Measurements from ENCODE around the gene PRKCZ.

The PRKCZ gene

DNA sequence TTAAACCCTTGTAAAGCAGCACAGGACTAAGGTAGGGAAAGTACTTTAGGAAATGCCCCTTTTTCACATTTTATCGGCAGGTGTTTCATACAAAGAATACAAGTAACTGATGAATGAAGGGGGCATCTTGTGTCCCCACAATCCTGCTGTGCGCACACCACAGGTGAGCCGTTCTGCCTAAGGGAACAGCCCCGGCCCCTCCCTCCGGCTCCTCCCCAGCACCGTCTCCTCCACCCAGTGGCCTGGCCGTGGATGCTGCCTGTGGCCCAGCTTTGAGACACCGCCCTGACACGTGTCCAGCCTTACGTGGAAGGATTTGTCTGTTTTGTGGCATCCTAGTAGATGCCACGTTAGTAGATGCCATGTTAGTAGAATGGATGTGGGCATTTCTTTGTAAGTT, 131.5 kb downstream of the PRKCZ start:
- WGBS, 2 experiments (ENCODE audit: insufficient coverage in 2 of 2) = 96 to 97% methylated on average over 10 of the region's 11 CpGs
- Histone ChIP-seq H3K4me1 (ENCODE audit: control insufficient read depth, insufficient read depth, low read length, poor library complexity, severe bottlenecking) (no peaks in the 10 kb centered on the region), H3K4me3 (ENCODE audit: extremely low read depth, insufficient read depth, low read length, poor library complexity, severe bottlenecking) (no peak overlapping the region), H3K27ac (ENCODE audit: low read depth, low read length, severe bottlenecking) (no peak overlapping the region), H3K36me3 (ENCODE audit: control insufficient read depth, insufficient read depth, low read length) (peaks cover 24% of the 10 kb centered on the region), H3K9me3 (ENCODE audit: control insufficient read depth, low read length) (no peaks in the 10 kb centered on the region)

DNA sequence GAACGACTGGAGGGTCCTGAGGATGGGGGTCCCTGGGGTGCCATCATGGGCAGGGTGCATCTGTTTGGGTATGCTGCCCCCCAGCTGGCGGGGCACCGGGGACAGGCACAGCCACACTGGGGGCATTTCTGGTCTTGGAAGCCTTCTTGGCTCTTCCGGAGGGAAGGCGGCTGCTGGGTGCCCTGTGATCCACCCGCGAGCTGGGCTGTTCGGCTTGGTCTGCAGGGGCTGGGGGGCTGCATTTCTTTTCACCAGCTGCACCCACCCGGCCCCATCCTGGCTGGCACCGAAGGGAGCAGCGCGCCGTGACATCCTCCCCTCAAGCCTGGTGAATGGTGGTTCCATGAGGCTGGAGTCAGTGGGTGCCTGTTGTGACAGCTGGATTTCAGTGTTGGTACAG, 132.2 kb downstream of the PRKCZ start:
- Histone ChIP-seq H3K27ac (ENCODE audit: low read depth, low read length, severe bottlenecking) (no peak overlapping the region), H3K4me3 (ENCODE audit: extremely low read depth, insufficient read depth, low read length, poor library complexity, severe bottlenecking) (no peak overlapping the region), H3K9me3 (ENCODE audit: control insufficient read depth, low read length) (no peaks in the 10 kb centered on the region), H3K36me3 (ENCODE audit: control insufficient read depth, insufficient read depth, low read length) (peaks cover 24% of the 10 kb centered on the region), H3K4me1 (ENCODE audit: control insufficient read depth, insufficient read depth, low read length, poor library complexity, severe bottlenecking) (no peaks in the 10 kb centered on the region)
- WGBS, 2 experiments (ENCODE audit: insufficient coverage in 2 of 2) = 94 to 100% methylated on average over 8 to 13 of the region's 13 CpGs

DNA sequence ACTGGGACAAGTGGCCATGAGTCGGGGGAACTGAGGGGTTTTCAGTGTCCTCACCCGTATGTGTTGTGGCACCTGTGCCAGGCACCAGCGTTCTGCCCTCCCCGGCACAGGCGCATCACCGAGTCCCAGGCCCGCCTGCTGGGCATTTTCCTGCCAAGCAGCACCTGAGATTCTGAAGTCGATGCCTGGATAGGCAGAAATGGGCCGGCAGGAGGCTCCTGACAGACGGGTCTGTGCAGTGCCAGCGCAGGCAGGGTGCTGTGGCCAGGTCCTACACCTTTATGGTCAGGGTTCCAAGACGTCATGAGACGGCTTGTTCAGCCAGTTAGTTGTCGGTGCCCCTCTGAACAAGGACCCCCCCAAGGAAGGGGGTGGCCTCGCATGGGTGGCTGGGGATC, 133.7 kb downstream of the PRKCZ start:
- Histone ChIP-seq H3K27ac (ENCODE audit: low read depth, low read length, severe bottlenecking) (no peak overlapping the region), H3K9me3 (ENCODE audit: control insufficient read depth, low read length) (no peaks in the 10 kb centered on the region), H3K36me3 (ENCODE audit: control insufficient read depth, insufficient read depth, low read length) (peaks cover 34% of the 10 kb centered on the region), H3K4me1 (ENCODE audit: control insufficient read depth, insufficient read depth, low read length, poor library complexity, severe bottlenecking) (no peaks in the 10 kb centered on the region), H3K4me3 (ENCODE audit: extremely low read depth, insufficient read depth, low read length, poor library complexity, severe bottlenecking) (no peak overlapping the region)
- WGBS, 2 experiments (ENCODE audit: insufficient coverage in 2 of 2) = 94 to 95% methylated on average over 13 to 15 of the region's 15 CpGs

DNA sequence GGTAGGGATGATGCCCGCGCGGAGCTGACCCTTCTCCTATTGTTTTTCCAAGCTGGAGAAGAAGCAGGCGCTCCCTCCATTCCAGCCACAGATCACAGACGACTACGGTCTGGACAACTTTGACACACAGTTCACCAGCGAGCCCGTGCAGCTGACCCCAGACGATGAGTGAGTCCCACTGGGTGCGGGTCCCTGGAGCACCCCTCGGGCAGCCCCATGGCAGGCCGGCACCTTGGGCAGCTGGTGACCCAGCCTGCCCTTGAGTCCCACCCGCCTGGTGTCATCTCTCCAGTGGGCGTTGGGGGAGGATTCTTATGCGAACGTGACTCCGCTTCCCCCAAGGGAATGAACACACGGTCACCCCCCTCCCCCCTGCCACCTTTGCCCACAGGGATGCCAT, 134.3 kb downstream of the PRKCZ start:
- 92 to 95% methylated on average over 14 to 18 of the region's 18 CpGs for WGBS, 2 experiments (ENCODE audit: insufficient coverage in 2 of 2)
- Histone ChIP-seq H3K27ac (ENCODE audit: low read depth, low read length, severe bottlenecking) (no peak overlapping the region), H3K4me1 (ENCODE audit: control insufficient read depth, insufficient read depth, low read length, poor library complexity, severe bottlenecking) (peaks cover 4% of the 10 kb centered on the region), H3K9me3 (ENCODE audit: control insufficient read depth, low read length) (no peaks in the 10 kb centered on the region), H3K36me3 (ENCODE audit: control insufficient read depth, insufficient read depth, low read length) (peaks cover 36% of the 10 kb centered on the region), H3K4me3 (ENCODE audit: extremely low read depth, insufficient read depth, low read length, poor library complexity, severe bottlenecking) (no peak overlapping the region)

DNA sequence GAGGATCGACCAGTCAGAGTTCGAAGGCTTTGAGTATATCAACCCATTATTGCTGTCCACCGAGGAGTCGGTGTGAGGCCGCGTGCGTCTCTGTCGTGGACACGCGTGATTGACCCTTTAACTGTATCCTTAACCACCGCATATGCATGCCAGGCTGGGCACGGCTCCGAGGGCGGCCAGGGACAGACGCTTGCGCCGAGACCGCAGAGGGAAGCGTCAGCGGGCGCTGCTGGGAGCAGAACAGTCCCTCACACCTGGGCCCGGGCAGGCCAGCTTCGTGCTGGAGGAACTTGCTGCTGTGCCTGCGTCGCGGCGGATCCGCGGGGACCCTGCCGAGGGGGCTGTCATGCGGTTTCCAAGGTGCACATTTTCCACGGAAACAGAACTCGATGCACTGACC, 134.7 kb downstream of the PRKCZ start:
- H3K9me3 ChIP-seq (ENCODE audit: control insufficient read depth, low read length) = no peaks in the 10 kb centered on the region
- no peak overlapping the region for H3K27ac ChIP-seq (ENCODE audit: low read depth, low read length, severe bottlenecking)
- H3K36me3 ChIP-seq (ENCODE audit: control insufficient read depth, insufficient read depth, low read length) = peaks cover 36% of the 10 kb centered on the region
- H3K4me1 ChIP-seq (ENCODE audit: control insufficient read depth, insufficient read depth, low read length, poor library complexity, severe bottlenecking) = peaks cover 8% of the 10 kb centered on the region
- no peak overlapping the region for H3K4me3 ChIP-seq (ENCODE audit: extremely low read depth, insufficient read depth, low read length, poor library complexity, severe bottlenecking)
- WGBS, 2 experiments (ENCODE audit: insufficient coverage in 2 of 2) = 94 to 96% methylated on average over 32 to 33 of the region's 33 CpGs

DNA sequence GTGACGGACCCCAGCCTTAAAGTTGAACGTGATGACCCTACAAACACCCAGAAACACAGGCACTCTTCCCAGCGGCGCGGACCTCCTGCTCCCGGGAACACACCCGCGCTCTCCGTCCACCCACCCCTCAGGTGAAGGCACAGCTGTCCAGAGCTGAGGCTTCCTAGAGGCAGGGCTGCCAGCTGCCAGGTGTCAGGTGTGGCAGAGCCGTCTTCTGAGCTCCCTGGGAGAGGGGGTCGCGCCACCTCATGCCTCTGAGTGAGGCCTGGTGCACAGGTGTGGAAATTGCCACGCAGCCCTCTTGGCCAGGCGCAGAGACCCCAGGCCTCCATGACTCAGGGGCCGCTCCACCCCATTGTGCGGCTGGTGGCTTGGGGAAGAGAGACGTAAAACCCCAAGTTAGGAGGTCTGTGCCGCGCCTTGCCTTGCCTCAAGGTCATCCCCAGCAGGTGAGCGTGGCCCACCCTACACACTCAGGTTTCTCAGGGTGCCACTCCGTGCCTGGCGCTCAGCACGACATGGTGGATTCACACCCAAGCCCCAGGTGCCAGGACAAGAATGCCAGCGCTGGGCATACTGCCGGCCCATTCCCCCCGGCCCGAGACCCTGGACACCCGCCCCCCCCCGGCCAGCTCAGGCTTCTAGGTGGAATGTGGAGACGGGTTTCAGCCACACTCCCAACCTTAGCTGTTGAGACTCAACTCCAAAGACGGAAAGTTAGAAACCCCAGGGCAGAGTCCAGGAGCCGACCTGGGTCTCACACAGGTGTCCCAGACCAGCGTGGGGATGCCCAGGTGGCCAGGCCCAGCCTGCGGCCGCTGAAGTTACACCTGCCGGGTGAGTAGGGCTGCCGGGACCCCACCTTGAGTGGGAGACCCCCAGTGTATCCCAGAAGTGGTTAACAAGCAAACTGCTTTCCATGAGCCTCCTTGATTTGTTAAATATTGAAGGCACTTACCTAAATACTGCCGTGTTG, 136.0 kb downstream of the PRKCZ start:
- no peak overlapping the region for H3K4me3 ChIP-seq (ENCODE audit: extremely low read depth, insufficient read depth, low read length, poor library complexity, severe bottlenecking)
- H3K9me3 ChIP-seq (ENCODE audit: control insufficient read depth, low read length) = no peaks in the 10 kb centered on the region
- H3K4me1 ChIP-seq (ENCODE audit: control insufficient read depth, insufficient read depth, low read length, poor library complexity, severe bottlenecking) = peaks cover 10% of the 10 kb centered on the region
- WGBS, 2 experiments (ENCODE audit: insufficient coverage in 2 of 2) = 95 to 97% methylated on average over 28 to 31 of the region's 38 CpGs
- H3K36me3 ChIP-seq (ENCODE audit: control insufficient read depth, insufficient read depth, low read length) = peaks cover 34% of the 10 kb centered on the region
- H3K27ac ChIP-seq (ENCODE audit: low read depth, low read length, severe bottlenecking) = no peak overlapping the region

DNA sequence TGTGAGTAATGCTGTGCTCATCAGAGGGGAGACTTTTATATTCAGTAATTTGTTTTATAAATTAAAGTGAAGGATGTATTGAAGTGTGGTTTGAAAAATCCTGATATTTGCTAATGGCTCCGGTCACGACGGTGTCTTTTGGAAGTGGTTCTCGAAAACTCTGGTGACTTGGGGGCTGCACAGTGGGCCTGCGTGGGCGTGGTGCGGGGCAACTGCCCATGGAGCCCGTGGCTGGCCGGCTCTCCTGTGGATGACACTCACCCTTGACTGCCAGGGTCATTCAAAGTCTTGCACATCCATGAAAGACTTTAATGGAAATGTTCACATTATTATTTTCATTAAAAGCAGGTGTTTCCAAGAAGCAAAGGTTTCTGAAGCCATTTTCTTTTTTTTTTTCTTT, 136.7 kb downstream of the PRKCZ start:
- H3K4me3 ChIP-seq (ENCODE audit: extremely low read depth, insufficient read depth, low read length, poor library complexity, severe bottlenecking) = no peak overlapping the region
- WGBS, 2 experiments (ENCODE audit: insufficient coverage in 2 of 2) = 95 to 97% methylated on average over 5 to 8 of the region's 9 CpGs
- peaks cover 34% of the 10 kb centered on the region for H3K36me3 ChIP-seq (ENCODE audit: control insufficient read depth, insufficient read depth, low read length)
- no peaks in the 10 kb centered on the region for H3K9me3 ChIP-seq (ENCODE audit: control insufficient read depth, low read length)
- H3K4me1 ChIP-seq (ENCODE audit: control insufficient read depth, insufficient read depth, low read length, poor library complexity, severe bottlenecking) = peaks cover 10% of the 10 kb centered on the region
- no peak overlapping the region for H3K27ac ChIP-seq (ENCODE audit: low read depth, low read length, severe bottlenecking)

DNA sequence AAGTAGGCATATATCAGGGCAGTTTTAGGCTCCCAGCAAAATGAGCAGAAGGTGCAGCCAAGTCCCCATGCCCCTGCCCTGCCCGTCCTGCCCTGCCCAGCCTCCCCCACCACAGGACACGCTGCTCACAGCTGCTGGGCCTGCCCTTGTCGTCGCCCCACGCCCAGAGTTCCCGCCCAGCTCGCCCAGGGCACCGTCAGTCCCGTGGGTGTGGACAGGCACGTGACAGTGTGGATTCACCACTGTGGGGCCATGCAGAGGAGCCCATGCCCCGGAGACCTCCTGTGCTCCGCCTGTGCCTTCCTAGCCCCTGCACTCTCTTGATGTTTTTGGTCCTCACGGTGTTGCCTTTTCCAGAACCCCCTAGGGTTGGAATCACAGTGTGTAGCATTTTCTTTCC, 137.4 kb downstream of the PRKCZ start:
- Histone ChIP-seq H3K27ac (ENCODE audit: low read depth, low read length, severe bottlenecking) (no peak overlapping the region), H3K9me3 (ENCODE audit: control insufficient read depth, low read length) (no peaks in the 10 kb centered on the region), H3K4me1 (ENCODE audit: control insufficient read depth, insufficient read depth, low read length, poor library complexity, severe bottlenecking) (peaks cover 14% of the 10 kb centered on the region), H3K4me3 (ENCODE audit: extremely low read depth, insufficient read depth, low read length, poor library complexity, severe bottlenecking) (no peak overlapping the region), H3K36me3 (ENCODE audit: control insufficient read depth, insufficient read depth, low read length) (peaks cover 40% of the 10 kb centered on the region)
- WGBS, 2 experiments (ENCODE audit: insufficient coverage in 2 of 2) = 92 to 95% methylated on average over 12 to 13 of the region's 13 CpGs

DNA sequence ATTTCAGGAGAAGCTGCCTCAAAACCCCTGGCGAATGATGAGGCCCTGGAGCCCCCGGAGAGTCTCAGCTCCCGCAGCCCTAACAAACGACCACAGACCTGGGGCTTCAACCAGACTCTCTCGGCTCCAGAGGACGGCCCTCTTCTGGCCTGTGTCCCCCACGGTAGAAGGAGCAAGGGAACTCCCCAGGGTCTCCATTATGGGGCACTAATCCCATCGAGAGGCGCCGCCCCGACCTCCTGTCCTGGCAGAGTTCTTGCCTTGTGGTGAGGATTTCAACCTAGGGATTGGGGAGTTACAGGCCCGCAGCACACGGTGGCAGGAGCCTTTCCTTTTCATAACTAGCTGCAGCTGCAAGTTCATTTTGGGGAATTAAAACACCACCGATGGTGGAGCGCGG, 138.1 kb downstream of the PRKCZ start:
- Histone ChIP-seq H3K9me3 (ENCODE audit: control insufficient read depth, low read length) (no peaks in the 10 kb centered on the region), H3K36me3 (ENCODE audit: control insufficient read depth, insufficient read depth, low read length) (peaks cover 44% of the 10 kb centered on the region), H3K27ac (ENCODE audit: low read depth, low read length, severe bottlenecking) (no peak overlapping the region), H3K4me1 (ENCODE audit: control insufficient read depth, insufficient read depth, low read length, poor library complexity, severe bottlenecking) (peaks cover 19% of the 10 kb centered on the region), H3K4me3 (ENCODE audit: extremely low read depth, insufficient read depth, low read length, poor library complexity, severe bottlenecking) (no peak overlapping the region)
- WGBS, 2 experiments (ENCODE audit: insufficient coverage in 2 of 2) = 95 to 99% methylated on average over 15 to 16 of the region's 16 CpGs

DNA sequence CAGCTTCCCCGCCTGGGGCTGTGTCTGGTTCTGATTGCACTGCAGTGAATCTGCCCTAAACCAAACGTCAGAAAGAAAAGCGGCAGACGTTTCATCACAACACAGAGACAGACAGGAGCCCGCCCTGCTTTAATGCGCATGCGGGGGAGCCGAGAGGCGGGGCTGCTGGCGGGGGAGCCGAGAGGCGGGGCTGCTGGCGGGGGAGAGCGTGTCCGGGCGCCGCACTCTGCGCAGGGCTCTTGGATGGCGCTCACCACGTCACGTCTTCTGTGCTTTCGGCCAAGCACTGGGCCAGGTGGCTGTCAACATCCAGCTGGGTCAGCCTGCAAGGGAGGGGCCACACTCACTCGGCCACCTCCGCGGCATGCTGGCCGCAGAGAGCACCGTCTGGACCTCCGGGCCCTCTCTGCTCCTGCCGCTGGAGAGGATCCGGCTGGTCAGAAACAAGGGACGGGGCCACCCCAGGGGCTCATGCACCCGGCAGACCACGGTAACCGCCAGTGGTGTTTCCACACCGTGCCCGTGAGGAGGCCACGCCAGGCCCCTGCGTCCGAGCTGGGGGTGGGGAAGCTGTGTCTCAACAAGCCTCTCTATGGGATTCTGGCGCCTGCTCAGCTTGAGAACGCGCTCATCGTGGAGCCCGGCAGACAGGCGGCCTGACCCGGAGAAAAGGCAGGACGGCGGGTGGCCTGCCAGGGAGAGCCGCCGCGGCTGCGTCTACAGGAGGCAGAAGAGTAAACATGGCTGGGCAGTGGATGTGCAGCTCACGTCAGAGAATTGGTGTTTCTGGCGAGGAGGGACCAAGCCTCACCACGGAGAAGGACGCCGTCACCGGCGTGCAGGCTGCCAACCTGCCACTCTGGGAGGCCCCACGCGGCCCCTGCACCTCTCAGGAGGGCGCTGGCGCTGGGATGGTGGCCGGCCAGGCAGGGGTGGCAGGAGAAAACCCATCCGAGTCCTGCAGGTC, 139.5 kb downstream of the PRKCZ start:
- Histone ChIP-seq H3K27ac (ENCODE audit: low read depth, low read length, severe bottlenecking) (peak overlapping the region; percentile 84), H3K4me3 (ENCODE audit: extremely low read depth, insufficient read depth, low read length, poor library complexity, severe bottlenecking) (peak overlapping the region; percentile 19), H3K36me3 (ENCODE audit: control insufficient read depth, insufficient read depth, low read length) (peaks cover 35% of the 10 kb centered on the region), H3K9me3 (ENCODE audit: control insufficient read depth, low read length) (no peaks in the 10 kb centered on the region), H3K4me1 (ENCODE audit: control insufficient read depth, insufficient read depth, low read length, poor library complexity, severe bottlenecking) (peaks cover 26% of the 10 kb centered on the region)
- WGBS, 2 experiments (ENCODE audit: insufficient coverage in 2 of 2) = 35 to 42% methylated on average over 55 to 60 of the region's 65 CpGs
